B cell (primary cell): ENCODE results near the gene PTH1R. TPM values are rescaled to one million over a fixed set of nuclear protein-coding genes. Genes with fewer than 3 reads are reported as not detected.

Experiments
- ATAC-seq: fragments of 200-7000 bp; cut with Tn5 transposase; one replicate; pipeline ENCODE4 v1.10.0; 2021; ENCODE audit warnings: low read depth, mild to moderate bottlenecking, moderate number of reproducible peaks, moderate library complexity
- CTCF ChIA-PET: fragments of 350-600 bp; sonication (Branson Sonifier 250); formaldehyde crosslinking; loops from one replicate; lab custom pipeline; 2021; ENCODE audit warnings: antibody characterized with exemption, inconsistent platforms; lab: Charles Lee
- POLR2A ChIA-PET: fragments of 350-600 bp; sonication (Branson Sonifier 250); formaldehyde crosslinking; loops from one replicate; lab custom pipeline; 2021; ENCODE audit warnings: antibody characterized with exemption; lab: Charles Lee
- DNase-seq: peaks from one replicate; pipeline ENCODE4 v3.0.0; 2013
- H2AFZ ChIP-seq: 2 replicates; pipeline ENCODE4 v1.6.1; 2012; ENCODE audit warnings: mild to moderate bottlenecking, low read depth, low read length; ENCODE audit not compliant: insufficient read depth, poor library complexity, severe bottlenecking
- H3K27ac ChIP-seq, 2 donors: 1 replicate in 1 of 2; 2 replicates in 1 of 2; pipeline ENCODE4 v1.5.1; 2012 to 2013; ENCODE audit warnings: low read length in 2 of 2, mild to moderate bottlenecking in 2 of 2, moderate library complexity in 1 of 2
- H3K27me3 ChIP-seq, 4 experiments: fragments of 200-600 bp in 1 of 4; sonication (generic) in 1 of 4; replicated peaks in 1 of 4; 1 replicate in 2 of 4; 2 replicates in 2 of 4; pipeline versions ENCODE4 v1.6.1 to v1.7.0; 2013 to 2016; ENCODE audit warnings: low read length in 3 of 4, mild to moderate bottlenecking in 2 of 4, mixed read lengths in 1 of 4, moderate library complexity in 1 of 4; ENCODE audit not compliant: insufficient read depth in 4 of 4, control insufficient read depth in 3 of 4; ENCODE audit errors: control extremely low read depth in 1 of 4
- H3K36me3 ChIP-seq, 2 experiments: replicated peaks in 1 of 2; 1 replicate in 1 of 2; 2 replicates in 1 of 2; pipeline versions ENCODE4 v1.6.1 to v1.7.1; 2013; ENCODE audit warnings: low read length in 1 of 2; ENCODE audit not compliant: insufficient read depth in 2 of 2, control insufficient read depth in 1 of 2; ENCODE audit errors: control extremely low read depth in 1 of 2, extremely low read depth in 1 of 2
- H3K4me1 ChIP-seq, 2 donors: fragments of 200-600 bp in 1 of 2; sonication (generic) in 1 of 2; 1 replicate in 1 of 2; 2 replicates in 1 of 2; pipeline versions ENCODE4 v1.5.1 to v1.6.1; 2013 to 2017; ENCODE audit warnings: low read length in 2 of 2; ENCODE audit not compliant: control insufficient read depth in 2 of 2, insufficient read depth in 2 of 2
- H3K4me2 ChIP-seq: replicated peaks from 2 replicates; pipeline ENCODE3; 2012; ENCODE audit warnings: mild to moderate bottlenecking, low read depth, low read length; ENCODE audit not compliant: poor library complexity, severe bottlenecking
- H3K4me3 ChIP-seq, 5 experiments: fragments of 200-600 bp in 1 of 5; sonication (generic) in 1 of 5; 1 replicate in 3 of 5; 2 replicates in 2 of 5; pipeline versions ENCODE4 v1.5.1 to v1.7.0; 2011 to 2016; ENCODE audit warnings: low read length in 4 of 5, mild to moderate bottlenecking in 4 of 5, low read depth in 2 of 5, control low read depth in 1 of 5, moderate library complexity in 1 of 5; ENCODE audit not compliant: insufficient read depth in 1 of 5; ENCODE audit errors: control extremely low read depth in 1 of 5, extremely low read depth in 1 of 5
- H3K79me2 ChIP-seq: fragments of 200-600 bp; sonication (generic); one replicate; pipeline ENCODE4 v1.6.0; 2016; ENCODE audit warnings: low read length; ENCODE audit not compliant: control insufficient read depth, insufficient read depth
- H3K9ac ChIP-seq: fragments of 200-600 bp; sonication (generic); 2 replicates; pipeline ENCODE4 v1.6.1; 2017; ENCODE audit warnings: mild to moderate bottlenecking, low read length, moderate library complexity
- H3K9me3 ChIP-seq, 3 donors: one replicate each; pipeline versions ENCODE4 v1.6.1 to v1.7.1; 2013; ENCODE audit warnings: low read length in 2 of 3; ENCODE audit not compliant: control insufficient read depth in 2 of 3, insufficient read depth in 1 of 3; ENCODE audit errors: control extremely low read depth in 1 of 3
- H4K20me1 ChIP-seq: 2 replicates; pipeline ENCODE4 v1.6.0; 2012; ENCODE audit warnings: mild to moderate bottlenecking, low read length; ENCODE audit not compliant: insufficient read depth, control insufficient read depth, poor library complexity, severe bottlenecking
- H3K27ac Mint-ChIP-seq: one replicate; pipeline ENCODE4 v1.8.0; 2021; ENCODE audit warnings: mixed read lengths
- H3K27me3 Mint-ChIP-seq: one replicate; pipeline ENCODE4 v1.8.0; 2021; ENCODE audit warnings: mixed read lengths
- H3K4me1 Mint-ChIP-seq: one replicate; pipeline ENCODE4 v1.8.0; 2021; ENCODE audit warnings: mixed read lengths
- H3K4me3 Mint-ChIP-seq: one replicate; pipeline ENCODE4 v1.8.0; 2021; ENCODE audit warnings: mixed read lengths
- H3K9me3 Mint-ChIP-seq: one replicate; pipeline ENCODE4 v1.8.0; 2022; ENCODE audit warnings: mixed read lengths; ENCODE audit not compliant: insufficient read depth
- CTCF ChIP-seq: fragments of 200-600 bp; IDR thresholded peaks from one replicate; pipeline ENCODE4 v1.8.0; 2022; ENCODE audit warnings: antibody characterized with exemption, mild to moderate bottlenecking
- EZH2 ChIP-seq: IDR thresholded peaks from 2 replicates; pipeline ENCODE4 v1.6.1; 2012; ENCODE audit warnings: borderline replicate concordance, low read depth, mild to moderate bottlenecking, moderate library complexity, low read length; ENCODE audit not compliant: insufficient read depth, poor library complexity, severe bottlenecking
- WGBS: methylation state at CpG from one replicate; pipeline ENCODE4 v1.1.5; 2013; ENCODE audit warnings: missing lambda C conversion rate; ENCODE audit not compliant: insufficient coverage; 5-methylcytosine and 5-hydroxymethylcytosine counted together
- intact Hi-C: fragments of 100-400 bp; cut with micrococcal nuclease; formaldehyde crosslinking; loops from one replicate; pipeline ENCODE4 v1.10.0; 2022
- polyA plus RNA-seq: library from polyadenylated mRNA; depleted of rRNA; stranded (reverse); fragments of >200 nt; gene quantifications from 2 replicates; pipeline ENCODE4 v1.2.3, GENCODE V29; 2012
- total RNA-seq, 2 donors: library from RNA; stranded (reverse); fragments of 120-200 nt in 1 of 2; gene quantifications; 1 replicate in 1 of 2; 2 replicates in 1 of 2; pipeline versions ENCODE4 v1.2.3 to v1.2.4, GENCODE V29; 2013 to 2022

The PTH1R gene
- total and polyA plus RNA-seq, 2 donors (not counting 1 experiment from before 2014, with no cell fraction given): not detected

- intact Hi-C loops: no loop called here
- Histone ChIP-seq H2AFZ (peak overlapping the region; percentile 58), H3K9ac (peak overlapping the region; percentile 61), H3K4me1 (peaks cover 19 to 24% of the 10 kb centered on the region in 2 donors), H3K4me2 (peak overlapping the region; percentile 99), H4K20me1 (peaks cover 5% of the 10 kb centered on the region), H3K36me3 (no peaks in the 10 kb centered on the region), H3K27ac (no peak overlapping the region), H3K9me3 (no peaks in the 10 kb centered on the region), H3K4me3 (peak overlapping the region in 4 of 5 experiments; percentile 32 to 65 (median 51)), H3K79me2 (no peaks in the 10 kb centered on the region), H3K27me3 (peaks cover 0 to 50% (median 22%) of the 10 kb centered on the region in 4 experiments)
- ChIA-PET CTCF (interaction anchor here (1.7 kb wide), 1 partner anchor 26 kb away, joined by 5 read pairs; no protein-coding TSS in a partner anchor), POLR2A (interaction anchor here (0.7 kb wide), 2 partner anchors 50 to 94 kb away, joined by 3 to 4 read pairs; no protein-coding TSS in a partner anchor)
- TF ChIP-seq EZH2: peak; percentile 78
- TF ChIP-seq CTCF: no peak
- DNase-seq (peak; percentile 47), ATAC-seq (peak; percentile 51)
- Mint-ChIP-seq H3K4me1 (peaks cover 16% of the 10 kb centered on the region), H3K27ac (no peak overlapping the region), H3K9me3 (no peaks in the 10 kb centered on the region), H3K4me3 (peak overlapping the region; percentile 83), H3K27me3 (peaks cover 51% of the 10 kb centered on the region)
- 12% methylated on average over 28 of the region's 78 CpGs for WGBS
These were observed 5.7 kb downstream of the PTH1R start for GRCh38 chr3:46883054-46883829.

GRCh38 chr3:46883830-46884185 is 6.3 kb downstream of the PTH1R start:
- no peaks in the 10 kb centered on the region for H3K9me3 Mint-ChIP-seq
- H3K4me2 ChIP-seq: peak overlapping the region; percentile 99
- POLR2A ChIA-PET: no interaction called here
- H3K9ac ChIP-seq: no peak overlapping the region
- H3K4me3 ChIP-seq: no peak overlapping the region
- H3K9me3 ChIP-seq: no peaks in the 10 kb centered on the region
- H3K27me3 Mint-ChIP-seq: peaks cover 52% of the 10 kb centered on the region
- peaks cover 5% of the 10 kb centered on the region for H4K20me1 ChIP-seq
- H3K4me1 Mint-ChIP-seq: peaks cover 16% of the 10 kb centered on the region
- H3K4me1 ChIP-seq: peaks cover 19 to 24% of the 10 kb centered on the region in 2 donors
- H3K27me3 ChIP-seq: peaks cover 0 to 50% (median 22%) of the 10 kb centered on the region in 4 experiments
- no peak overlapping the region for H3K27ac ChIP-seq
- no peaks in the 10 kb centered on the region for H3K36me3 ChIP-seq
- H3K27ac Mint-ChIP-seq: no peak overlapping the region
- 53% methylated on average over 2 of the region's 4 CpGs for WGBS
- CTCF ChIA-PET: interaction anchor here (1.7 kb wide), 1 partner anchor 26 kb away, joined by 5 read pairs; no protein-coding TSS in a partner anchor
- H3K79me2 ChIP-seq: no peaks in the 10 kb centered on the region
- ATAC-seq: no peak
- intact Hi-C loops: no loop called here
- DNase-seq: no peak
- TF ChIP-seq CTCF (no peak), EZH2 (no peak)
- H3K4me3 Mint-ChIP-seq: peak overlapping the region; percentile 63
- no peak overlapping the region for H2AFZ ChIP-seq
